IPS DF 6.9 (cell line): ENCODE measurements around the gene SIGLEC6.

Experiments used
- DNase-seq: peaks from one replicate; pipeline ENCODE4 v3.0.0-alpha.2; 2013; ENCODE audit warnings: low read depth, low spot score
- H3K27ac ChIP-seq: one replicate; pipeline ENCODE4 v1.5.1; 2013; ENCODE audit warnings: low read length, control low read depth
- H3K27me3 ChIP-seq: 2 replicates; pipeline ENCODE4 v1.6.1; 2013; ENCODE audit warnings: mild to moderate bottlenecking, low read length; ENCODE audit not compliant: control insufficient read depth, insufficient read depth
- H3K36me3 ChIP-seq: 2 replicates; pipeline ENCODE4 v1.6.1; 2013; ENCODE audit warnings: low read length; ENCODE audit not compliant: control insufficient read depth, insufficient read depth
- H3K4me1 ChIP-seq: 2 replicates; pipeline ENCODE4 v1.6.1; 2013; ENCODE audit warnings: low read length; ENCODE audit not compliant: control insufficient read depth, insufficient read depth
- H3K4me3 ChIP-seq: 2 replicates; pipeline ENCODE4 v1.5.1; 2013; ENCODE audit warnings: mild to moderate bottlenecking, low read length
- H3K9me3 ChIP-seq: 2 replicates; pipeline ENCODE4 v1.6.1; 2013; ENCODE audit warnings: low read length, inconsistent platforms; ENCODE audit not compliant: control insufficient read depth, insufficient read depth
- WGBS: extraction: QIAGEN DNeasy Blood & Tissue Kit; methylation state at CpG from one replicate; pipeline ENCODE4 v1.1.7; 2013; ENCODE audit warnings: mixed read lengths, missing lambda C conversion rate; ENCODE audit not compliant: insufficient read length, insufficient coverage; 5-methylcytosine and 5-hydroxymethylcytosine counted together

SIGLEC6 gene

GRCh38 chr19:51530616-51531015 lies 854 bp downstream of the SIGLEC6 start:
- no peaks in the 10 kb centered on the region for H3K36me3 ChIP-seq
- no peak overlapping the region for H3K4me3 ChIP-seq
- no peaks in the 10 kb centered on the region for H3K27me3 ChIP-seq
- no CpG with 5 or more reads among the region's 8 CpGs for WGBS
- H3K9me3 ChIP-seq: no peaks in the 10 kb centered on the region
- H3K4me1 ChIP-seq: peaks cover 4% of the 10 kb centered on the region; the same call in 1 of the 2 replicates
- no peak for DNase-seq
- H3K27ac ChIP-seq: no peak overlapping the region

- Histone ChIP-seq H3K4me1 (peaks cover 4% of the 10 kb centered on the region; the same call in 1 of the 2 replicates), H3K27ac (no peak overlapping the region), H3K27me3 (no peaks in the 10 kb centered on the region), H3K4me3 (no peak overlapping the region), H3K36me3 (no peaks in the 10 kb centered on the region), H3K9me3 (no peaks in the 10 kb centered on the region)
- no CpG with 5 or more reads among the region's 2 CpGs for WGBS
- no peak for DNase-seq
Observed at GRCh38 chr19:51529301-51529700, 2.2 kb downstream of the SIGLEC6 start.

GRCh38 chr19:51525651-51526050 lies 5.8 kb downstream of the SIGLEC6 start:
- no peaks in the 10 kb centered on the region for H3K9me3 ChIP-seq
- DNase-seq: no peak

GRCh38 chr19:51524666-51525264 lies 6.7 kb downstream of the SIGLEC6 start:
- H3K27ac ChIP-seq: no peak overlapping the region
- no peak overlapping the region for H3K4me3 ChIP-seq
- H3K4me1 ChIP-seq: no peaks in the 10 kb centered on the region
- H3K27me3 ChIP-seq: no peaks in the 10 kb centered on the region
- H3K9me3 ChIP-seq: no peaks in the 10 kb centered on the region
- no CpG with 5 or more reads among the region's 8 CpGs for WGBS
- no peaks in the 10 kb centered on the region for H3K36me3 ChIP-seq
- no peak for DNase-seq

More at GRCh38 chr19:51525651-51526050, 5.8 kb downstream of the SIGLEC6 start:
- no peak overlapping the region for H3K27ac ChIP-seq
- H3K27me3 ChIP-seq: no peaks in the 10 kb centered on the region
- WGBS: no CpG with 5 or more reads among the region's 4 CpGs
- H3K4me1 ChIP-seq: no peaks in the 10 kb centered on the region
- no peaks in the 10 kb centered on the region for H3K36me3 ChIP-seq
- no peak overlapping the region for H3K4me3 ChIP-seq

GRCh38 chr19:51521781-51522180 lies 9.7 kb downstream of the SIGLEC6 start:
- no peaks in the 10 kb centered on the region for H3K27me3 ChIP-seq
- no peaks in the 10 kb centered on the region for H3K36me3 ChIP-seq
- no peak overlapping the region for H3K4me3 ChIP-seq
- WGBS: no CpG with 5 or more reads among the region's 2 CpGs
- H3K9me3 ChIP-seq: no peaks in the 10 kb centered on the region
- no peak for DNase-seq
- no peak overlapping the region for H3K27ac ChIP-seq
- no peaks in the 10 kb centered on the region for H3K4me1 ChIP-seq

- Histone ChIP-seq H3K36me3 (no peaks in the 10 kb centered on the region), H3K4me3 (no peak overlapping the region), H3K4me1 (no peaks in the 10 kb centered on the region), H3K9me3 (no peaks in the 10 kb centered on the region), H3K27me3 (no peaks in the 10 kb centered on the region), H3K27ac (no peak overlapping the region)
- DNase-seq: no peak
- WGBS: no CpG with 5 or more reads among the region's 2 CpGs
Observed at GRCh38 chr19:51521357-51521756, 10.1 kb downstream of the SIGLEC6 start.

GRCh38 chr19:51520728-51521127 lies 10.7 kb downstream of the SIGLEC6 start:
- WGBS: no CpG with 5 or more reads among the region's 2 CpGs
- no peak overlapping the region for H3K4me3 ChIP-seq
- H3K27me3 ChIP-seq: no peaks in the 10 kb centered on the region
- no peaks in the 10 kb centered on the region for H3K4me1 ChIP-seq
- no peak for DNase-seq
- H3K36me3 ChIP-seq: no peaks in the 10 kb centered on the region
- no peaks in the 10 kb centered on the region for H3K9me3 ChIP-seq
- H3K27ac ChIP-seq: no peak overlapping the region

GRCh38 chr19:51514866-51515481 lies 16.5 kb downstream of the SIGLEC6 start:
- no peaks in the 10 kb centered on the region for H3K4me1 ChIP-seq
- H3K36me3 ChIP-seq: no peaks in the 10 kb centered on the region
- no peaks in the 10 kb centered on the region for H3K27me3 ChIP-seq
- DNase-seq: peak; percentile 39
- no CpG with 5 or more reads among the region's 3 CpGs for WGBS
- H3K27ac ChIP-seq: no peak overlapping the region
- no peak overlapping the region for H3K4me3 ChIP-seq
- no peaks in the 10 kb centered on the region for H3K9me3 ChIP-seq

- DNase-seq: no peak
- Histone ChIP-seq H3K27ac (no peak overlapping the region), H3K27me3 (no peaks in the 10 kb centered on the region), H3K4me3 (no peak overlapping the region), H3K36me3 (no peaks in the 10 kb centered on the region), H3K4me1 (no peaks in the 10 kb centered on the region), H3K9me3 (no peaks in the 10 kb centered on the region)
- WGBS: no CpG with 5 or more reads among the region's 2 CpGs
Observed at GRCh38 chr19:51513968-51514367, 17.5 kb downstream of the SIGLEC6 start.

GRCh38 chr19:51511353-51511752 lies 20.1 kb downstream of the SIGLEC6 start:
- Histone ChIP-seq H3K9me3 (no peaks in the 10 kb centered on the region), H3K27me3 (no peaks in the 10 kb centered on the region), H3K4me3 (no peak overlapping the region), H3K36me3 (no peaks in the 10 kb centered on the region), H3K4me1 (no peaks in the 10 kb centered on the region), H3K27ac (no peak overlapping the region)
- peak; percentile 37 for DNase-seq
- no CpG with 5 or more reads among the region's 6 CpGs for WGBS
